ENCODE measurements around the gene C1GALT1. TPM values are rescaled to one million over a fixed set of nuclear protein-coding genes. Genes with fewer than 3 reads are reported as not detected.

The C1GALT1 gene
- total RNA-seq, 4 donors from 2014 or later: 42.9 to 99.9 (median 54.6) TPM

GRCh38 chr7:7254908-7255307, 72.6 kb downstream of the C1GALT1 start:
- Histone ChIP-seq H3K36me3 (no peaks in the 10 kb centered on the region), H3K27me3 (no peaks in the 10 kb centered on the region), H3K9me3 (no peaks in the 10 kb centered on the region), H3K4me1 (peaks cover 14 to 22% of the 10 kb centered on the region in 2 donors), H3K27ac (no peak overlapping the region), H3K4me3 (replicated peaks in 1 of 3) (no peak overlapping the region)
- intact Hi-C loops (cut with DNase I): no loop called here
- no peak for DNase-seq
- TF ChIP-seq POLR2A (IDR thresholded peaks at IDR 0.05): no peak
- TF ChIP-seq CTCF (IDR thresholded peaks at IDR 0.05): no peak
- 59 to 68% methylated on average over 5 of the region's 5 CpGs for WGBS, 2 donors

GRCh38 chr7:7256731-7257274, 74.5 kb downstream of the C1GALT1 start:
- Histone ChIP-seq H3K27me3 (no peaks in the 10 kb centered on the region), H3K4me3 (replicated peaks in 1 of 3) (no peak overlapping the region), H3K4me1 (peaks cover 14 to 22% of the 10 kb centered on the region in 2 donors), H3K27ac (no peak overlapping the region), H3K9me3 (no peaks in the 10 kb centered on the region), H3K36me3 (no peaks in the 10 kb centered on the region)
- no peak for DNase-seq
- 80 to 83% methylated on average over 6 of the region's 6 CpGs for WGBS, 2 donors
- TF ChIP-seq POLR2A (IDR thresholded peaks at IDR 0.05) (no peak), CTCF (IDR thresholded peaks at IDR 0.05) (no peak)
- intact Hi-C loops (cut with DNase I): no loop called here

GRCh38 chr7:7257899-7258692, 75.8 kb downstream of the C1GALT1 start:
- no peaks in the 10 kb centered on the region for H3K27me3 ChIP-seq
- H3K4me1 ChIP-seq: peaks cover 14 to 20% of the 10 kb centered on the region in 2 donors
- H3K9me3 ChIP-seq: no peaks in the 10 kb centered on the region
- no peaks in the 10 kb centered on the region for H3K36me3 ChIP-seq
- DNase-seq: peak; percentile 42 to 47
- 47 to 51% methylated on average over 7 of the region's 7 CpGs for WGBS, 2 donors
- TF ChIP-seq CTCF (IDR thresholded peaks at IDR 0.05): no peak
- TF ChIP-seq POLR2A (IDR thresholded peaks at IDR 0.05): no peak
- peak overlapping the region; percentile 39 to 74 (median 48) for H3K27ac ChIP-seq
- H3K4me3 ChIP-seq (replicated peaks in 1 of 3): no peak overlapping the region
- intact Hi-C loops (cut with DNase I): no loop called here

- Histone ChIP-seq H3K4me1 (peaks cover 14 to 22% of the 10 kb centered on the region in 2 donors), H3K36me3 (no peaks in the 10 kb centered on the region), H3K4me3 (replicated peaks in 1 of 3) (no peak overlapping the region), H3K27ac (no peak overlapping the region), H3K27me3 (no peaks in the 10 kb centered on the region), H3K9me3 (no peaks in the 10 kb centered on the region)
- DNase-seq: no peak
- TF ChIP-seq POLR2A (IDR thresholded peaks at IDR 0.05) (no peak), CTCF (IDR thresholded peaks at IDR 0.05) (no peak)
- intact Hi-C loops (cut with DNase I): no loop called here
These were observed 79.5 kb downstream of the C1GALT1 start for GRCh38 chr7:7261863-7262262.

Data from thyroid gland (tissue), 4 donors.